HG02852 (cell line): ENCODE measurements around the gene ARHGEF16.

Experiments
- ATAC-seq: cut with Tn5 transposase; IDR thresholded peaks from one replicate; pipeline ENCODE4 v1.9.1; 2021; ENCODE audit warnings: mild to moderate bottlenecking, moderate library complexity; ENCODE audit not compliant: unreplicated experiment

The ARHGEF16 gene

DNA sequence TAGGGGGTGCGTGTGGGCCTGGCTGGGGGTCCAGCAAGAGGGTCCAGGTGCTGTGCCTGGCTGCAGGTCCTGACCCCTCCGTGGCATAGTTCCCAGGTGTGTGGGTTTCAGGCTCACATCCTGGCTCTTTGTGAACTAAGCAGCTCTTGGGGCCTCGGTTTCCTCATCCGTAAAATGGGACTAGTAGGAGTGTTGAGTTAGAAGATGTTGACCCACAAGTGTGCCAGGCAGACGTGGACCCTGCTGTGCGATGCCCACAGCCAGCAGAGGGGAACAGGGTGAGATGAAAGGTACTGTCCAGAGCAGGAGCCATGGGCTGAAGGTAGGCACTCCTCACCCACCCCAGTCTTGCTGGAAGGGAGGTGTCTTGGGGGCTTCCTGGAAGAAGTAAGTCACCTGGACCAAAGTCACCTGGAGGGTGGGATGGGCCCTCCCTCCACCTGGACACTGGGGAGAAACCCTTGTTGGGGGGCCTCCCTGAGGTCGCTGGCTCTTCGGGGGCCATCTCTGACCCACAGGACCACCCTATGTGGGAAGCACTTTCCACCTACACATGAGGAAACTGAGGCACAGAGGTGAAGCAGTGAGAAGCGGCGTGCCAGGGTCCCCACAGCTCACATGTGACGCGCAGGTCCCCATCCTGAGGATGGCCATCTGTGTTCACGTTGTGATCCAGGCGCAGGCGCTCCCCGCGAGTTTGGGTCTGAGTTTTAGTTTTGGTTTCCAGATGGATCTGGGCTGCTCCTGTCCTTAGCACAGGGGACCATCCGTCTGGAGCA lies 1.4 kb downstream of the ARHGEF16 start:
- ATAC-seq = no peak

DNA sequence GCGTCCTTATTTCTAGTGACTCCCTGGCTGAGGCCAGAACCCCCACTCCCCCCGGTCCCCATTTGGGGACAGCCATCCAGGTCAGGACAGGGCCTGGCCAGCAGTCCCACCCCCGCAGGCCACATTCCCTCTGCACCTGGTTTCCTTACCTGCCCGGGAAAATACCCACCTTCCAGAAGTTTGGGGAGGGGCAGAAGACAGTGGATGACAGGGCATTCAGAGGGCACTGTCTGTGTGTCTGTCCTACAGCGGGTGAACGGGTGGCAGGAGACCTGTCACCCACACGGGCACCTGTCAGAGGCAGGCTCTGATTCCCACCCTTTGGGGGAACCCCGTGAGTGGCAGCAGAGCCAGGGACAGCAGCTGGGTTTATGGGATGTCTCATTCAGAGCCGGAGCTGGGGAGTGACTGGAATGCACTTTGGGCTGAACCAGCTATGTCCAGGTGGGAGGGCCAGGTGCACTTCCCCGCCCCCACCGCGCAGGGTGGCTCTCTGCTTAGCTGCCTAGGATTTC lies 2.0 kb downstream of the ARHGEF16 start:
- no peak for ATAC-seq

DNA sequence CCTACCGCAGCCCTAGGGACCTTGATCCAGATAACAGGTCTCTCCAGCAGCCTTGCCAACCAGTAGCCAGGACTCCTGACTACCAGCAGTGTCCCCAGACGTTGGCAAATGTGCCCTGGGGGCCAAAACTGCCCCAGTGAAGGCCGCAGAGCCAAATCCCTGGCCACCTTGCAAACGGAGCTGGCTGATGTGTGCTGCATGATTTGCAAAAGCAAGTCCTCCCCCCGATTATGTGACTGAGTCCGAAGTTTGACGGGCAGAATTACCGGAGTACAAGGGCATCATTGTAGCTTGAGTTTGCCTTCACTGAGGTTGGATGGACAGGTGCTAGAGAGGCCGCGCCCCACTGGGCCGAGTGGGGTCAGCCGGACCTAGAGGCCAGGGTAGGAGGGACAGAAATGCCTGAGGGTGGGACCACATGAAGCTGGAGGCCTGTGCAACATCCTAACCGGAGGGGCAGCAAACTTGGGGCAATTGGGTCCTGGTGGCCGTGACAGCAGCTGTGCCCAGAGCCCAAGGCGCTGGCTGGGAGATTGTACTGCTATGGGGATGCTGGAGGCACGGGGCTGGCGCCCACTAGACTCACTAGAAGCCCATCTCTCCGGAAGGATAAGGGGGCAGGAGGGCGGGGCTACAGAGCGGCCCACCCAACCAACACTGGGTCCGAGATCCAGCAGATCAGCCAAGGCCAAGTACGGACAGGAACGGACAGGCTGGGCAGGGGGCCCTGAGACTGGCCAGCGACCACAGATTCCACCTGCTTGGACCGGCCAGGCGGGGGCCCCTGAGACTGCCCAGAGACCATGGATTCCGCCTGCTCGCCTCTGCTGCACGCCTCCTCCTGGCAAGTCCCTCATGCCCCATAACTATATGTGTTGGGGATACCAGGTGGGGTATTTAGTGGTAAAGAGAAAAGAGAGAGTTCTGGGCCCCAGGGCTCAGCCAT lies 2.8 kb downstream of the ARHGEF16 start:
- ATAC-seq = no peak

DNA sequence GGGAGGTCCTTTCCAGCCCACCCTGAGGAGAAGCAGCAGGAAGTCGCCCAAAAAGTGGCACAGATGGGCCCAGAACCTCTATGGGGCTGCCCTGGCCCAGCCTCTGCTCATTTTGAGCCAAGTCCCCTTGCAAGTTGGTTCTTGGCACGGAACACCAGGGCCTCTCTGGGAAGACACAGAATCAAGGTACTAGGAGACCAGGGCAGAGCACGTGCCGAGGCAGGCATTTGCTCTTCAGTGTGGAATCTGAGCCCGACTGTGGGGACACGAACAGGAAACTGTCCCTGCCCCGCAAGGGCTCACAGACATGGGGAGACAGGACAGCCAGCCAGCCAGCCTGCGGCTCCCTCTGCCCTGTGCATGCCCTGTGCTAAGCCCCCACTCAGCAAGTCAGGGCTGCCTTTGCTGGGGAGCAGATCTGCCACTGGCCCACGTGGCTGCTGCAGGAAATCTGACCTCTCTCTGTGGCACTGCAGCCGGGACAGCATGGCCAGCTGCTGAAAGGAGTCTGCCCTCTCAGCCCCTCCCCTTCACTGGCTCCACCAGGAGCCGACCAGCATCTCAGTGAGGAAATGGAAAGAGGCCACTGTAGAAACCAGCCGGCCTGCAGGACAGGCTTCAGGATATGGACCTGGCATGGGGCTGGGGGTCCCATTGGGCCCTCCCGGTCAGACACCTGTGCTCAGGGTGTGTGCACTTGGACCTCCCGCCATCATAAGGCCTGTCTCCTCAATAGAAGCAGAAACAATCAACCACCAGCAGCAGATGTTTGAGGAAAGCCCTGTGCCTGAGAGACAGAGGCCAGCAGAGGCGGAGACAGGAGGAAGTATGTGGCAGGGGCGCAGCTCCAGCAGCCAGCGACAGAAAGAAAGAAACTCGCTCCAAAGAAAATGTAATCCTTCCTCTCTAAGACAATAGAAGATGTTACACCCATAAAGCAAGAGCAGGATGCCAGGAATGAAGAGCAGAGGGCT lies 3.7 kb downstream of the ARHGEF16 start:
- ATAC-seq = no peak

DNA sequence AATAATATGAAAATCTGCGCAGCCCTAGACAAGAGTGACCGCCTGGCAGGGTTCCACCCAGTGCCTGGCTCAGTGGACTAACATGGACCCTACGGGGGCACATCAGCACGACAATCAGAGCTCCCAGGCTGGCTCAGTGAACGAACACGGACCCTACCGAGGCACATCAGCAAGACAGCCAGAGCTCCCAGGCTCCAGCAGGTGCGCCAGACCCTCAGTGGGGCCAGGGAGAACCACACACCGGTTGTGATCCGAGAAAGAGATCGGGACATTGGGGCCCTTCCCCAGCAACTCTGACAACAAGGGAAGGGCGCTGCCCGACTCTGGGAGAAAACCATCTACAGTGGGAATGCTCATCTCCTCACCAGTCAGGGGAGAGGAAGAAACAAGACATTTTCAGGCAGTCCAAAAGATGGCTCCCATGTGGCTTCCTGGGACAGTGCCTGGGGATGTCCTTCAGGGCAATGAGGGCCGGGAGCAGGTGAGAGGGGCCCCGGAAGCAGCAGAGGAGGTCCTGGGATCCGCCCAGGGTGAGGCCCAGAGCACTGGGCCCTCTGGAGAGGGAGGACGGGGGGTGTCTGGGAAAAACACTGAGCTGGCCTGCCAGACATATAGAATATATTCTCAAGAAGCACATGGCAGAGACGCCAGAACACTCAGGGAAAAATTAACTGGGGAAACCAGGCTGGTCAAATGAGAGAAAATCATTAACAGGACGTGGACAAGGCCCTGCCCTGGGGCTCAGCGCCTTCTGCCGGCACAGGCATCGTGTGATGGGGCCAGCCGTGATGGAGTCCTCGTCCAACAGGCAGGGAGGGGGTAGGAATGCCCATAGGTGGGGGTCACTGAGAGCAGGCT lies 4.8 kb downstream of the ARHGEF16 start:
- ATAC-seq = no peak

DNA sequence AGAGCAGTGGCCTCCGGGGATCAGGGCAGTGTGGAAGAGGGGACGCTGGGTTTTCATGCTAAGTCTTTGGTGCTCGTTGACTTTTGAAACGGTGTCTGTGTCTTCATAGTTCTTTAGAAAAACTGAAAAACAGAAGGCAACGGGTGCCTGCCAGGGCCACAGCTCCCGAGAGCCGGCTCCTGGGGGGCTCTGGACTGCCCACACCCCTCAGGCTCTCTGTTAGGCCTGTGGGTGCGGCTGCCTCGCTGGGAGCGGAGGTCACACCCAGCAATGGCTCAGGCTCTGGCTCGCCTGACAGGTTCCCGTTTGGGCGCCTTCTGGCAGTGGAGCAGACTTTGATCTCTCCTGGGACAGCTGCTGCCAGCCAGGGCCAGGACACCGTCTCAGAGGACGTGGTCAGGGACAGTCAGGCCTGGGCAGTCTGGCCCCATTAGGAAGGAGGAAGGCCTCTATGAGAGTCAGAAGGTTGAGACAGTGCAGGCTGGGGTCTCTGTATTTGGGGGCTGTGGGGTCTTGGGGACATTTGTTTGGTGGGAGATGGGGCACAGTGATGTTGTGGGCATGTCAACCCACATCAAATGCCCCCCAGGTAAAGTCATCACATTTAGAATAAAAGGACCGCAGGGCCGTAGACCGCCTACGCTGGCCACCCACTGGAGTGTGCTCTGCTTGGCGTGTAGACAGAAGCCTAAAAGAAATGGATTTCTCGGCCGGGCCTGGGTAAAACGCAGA lies 5.6 kb downstream of the ARHGEF16 start:
- no peak for ATAC-seq

DNA sequence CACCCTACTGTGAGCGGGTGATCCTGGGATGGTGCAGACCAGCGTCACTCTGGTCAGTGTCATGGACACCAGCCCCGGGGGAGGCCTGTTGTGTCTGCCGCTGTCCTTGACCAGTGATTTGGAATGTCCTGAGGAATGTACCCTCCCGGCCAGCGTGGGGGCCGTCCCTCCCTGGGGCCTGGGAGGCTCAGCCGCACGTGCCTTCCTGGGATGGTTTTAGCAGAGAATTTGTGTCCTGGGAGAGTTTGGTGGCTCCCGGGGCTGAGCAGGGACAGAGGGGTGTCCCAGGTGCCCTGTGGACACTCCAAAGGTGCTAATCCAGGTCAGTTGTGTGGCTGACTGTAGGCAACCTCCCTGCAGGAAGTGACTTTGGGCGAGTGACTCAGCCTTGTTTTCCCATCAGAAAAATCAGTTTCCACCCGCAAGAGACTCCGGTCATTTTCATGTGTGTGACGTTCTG lies 6.2 kb downstream of the ARHGEF16 start:
- ATAC-seq = no peak

DNA sequence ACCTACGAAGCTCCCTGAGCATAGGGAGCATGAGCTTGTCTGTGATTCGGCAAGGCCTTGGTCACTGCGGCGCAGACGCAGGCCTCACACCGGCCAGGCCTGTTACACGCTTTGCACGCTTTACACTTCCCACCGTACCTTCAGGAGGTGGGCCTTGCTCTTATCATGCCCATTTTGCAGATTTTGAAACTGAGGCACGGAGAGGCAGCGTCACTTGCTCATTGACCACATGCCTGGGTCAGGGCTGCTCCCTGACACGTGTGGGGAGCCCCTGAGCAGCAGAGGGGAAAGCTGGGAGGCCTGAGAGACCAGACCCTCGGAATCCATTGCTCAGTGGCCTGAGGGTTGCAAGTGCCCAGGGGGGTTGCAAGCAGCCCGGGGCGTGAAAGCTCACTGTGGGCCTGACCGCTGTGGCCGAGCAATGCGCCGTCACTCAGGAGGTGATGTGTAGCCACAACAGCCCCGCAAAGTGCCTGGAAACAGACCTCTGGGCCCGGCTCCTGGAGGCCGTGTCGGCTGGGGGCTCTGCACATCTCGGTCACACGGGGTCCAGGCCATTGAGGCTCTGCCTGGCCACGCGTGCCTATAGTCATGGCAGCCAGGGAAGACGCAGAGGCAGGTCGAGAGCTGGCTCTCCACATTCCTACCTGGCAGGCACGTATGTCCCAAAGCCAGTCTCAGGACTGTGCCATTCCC lies 6.9 kb downstream of the ARHGEF16 start:
- ATAC-seq = no peak

DNA sequence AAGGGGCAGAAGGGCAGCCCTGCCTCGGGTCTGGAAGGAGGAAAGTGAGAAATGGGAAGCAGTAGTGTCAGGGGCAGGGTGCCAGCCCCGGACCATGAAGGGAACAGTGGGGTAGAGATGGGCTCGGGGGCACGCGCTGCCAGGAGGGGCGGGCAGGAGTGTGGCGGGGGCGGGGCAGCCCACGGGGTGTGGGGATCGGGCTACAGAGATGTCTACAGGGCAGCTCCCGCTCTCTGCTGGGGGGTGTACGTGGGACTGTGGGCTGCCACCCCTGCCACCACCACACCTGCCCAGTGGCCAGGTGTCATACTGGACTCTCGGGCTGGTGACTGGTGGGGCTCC lies 7.4 kb downstream of the ARHGEF16 start:
- ATAC-seq = no peak

DNA sequence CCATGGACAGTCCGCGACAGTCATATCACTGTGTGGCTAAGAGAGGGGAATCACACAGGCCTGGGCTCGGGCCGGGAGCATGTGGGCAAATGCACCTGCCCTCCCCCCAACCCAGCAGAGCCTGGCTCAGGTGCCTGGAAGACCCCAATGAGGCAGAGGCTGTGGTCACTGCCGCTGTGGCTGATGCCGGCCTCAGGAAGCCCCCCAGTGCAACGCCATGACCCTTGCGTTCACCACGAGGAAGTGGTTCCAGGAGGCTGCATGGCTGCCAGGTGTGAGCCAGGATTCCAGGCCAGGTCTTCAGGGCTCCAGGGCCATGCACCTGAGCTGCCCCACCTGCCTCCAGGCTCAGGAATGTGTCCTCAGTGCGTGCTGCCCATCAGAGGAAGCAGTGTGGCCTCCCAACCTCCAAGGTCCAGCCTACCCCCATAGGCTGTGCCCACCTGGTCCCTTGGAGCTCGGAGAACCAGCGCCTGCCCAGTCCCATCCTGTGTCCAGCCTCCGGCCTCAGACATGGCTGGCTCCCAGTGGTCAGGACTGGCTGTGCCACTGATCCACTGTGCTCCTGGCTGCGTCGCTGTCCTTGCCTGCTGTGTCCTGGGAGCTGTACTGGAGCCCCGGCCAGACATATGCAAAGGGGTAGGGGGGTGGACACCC lies 8.0 kb downstream of the ARHGEF16 start:
- ATAC-seq = no peak

DNA sequence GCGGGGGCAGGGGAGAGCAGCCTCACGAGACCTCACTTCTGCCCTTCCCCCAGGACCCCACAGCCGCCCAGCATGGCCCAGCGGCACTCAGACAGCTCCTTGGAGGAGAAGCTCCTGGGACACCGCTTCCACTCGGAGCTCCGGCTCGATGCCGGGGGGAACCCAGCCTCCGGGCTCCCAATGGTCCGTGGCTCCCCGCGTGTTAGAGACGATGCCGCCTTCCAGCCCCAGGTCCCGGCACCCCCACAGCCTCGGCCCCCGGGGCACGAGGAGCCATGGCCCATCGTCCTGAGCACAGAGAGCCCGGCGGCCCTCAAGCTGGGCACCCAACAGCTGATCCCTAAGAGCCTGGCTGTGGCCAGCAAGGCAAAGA lies 8.5 kb downstream of the ARHGEF16 start:
- ATAC-seq = no peak

DNA sequence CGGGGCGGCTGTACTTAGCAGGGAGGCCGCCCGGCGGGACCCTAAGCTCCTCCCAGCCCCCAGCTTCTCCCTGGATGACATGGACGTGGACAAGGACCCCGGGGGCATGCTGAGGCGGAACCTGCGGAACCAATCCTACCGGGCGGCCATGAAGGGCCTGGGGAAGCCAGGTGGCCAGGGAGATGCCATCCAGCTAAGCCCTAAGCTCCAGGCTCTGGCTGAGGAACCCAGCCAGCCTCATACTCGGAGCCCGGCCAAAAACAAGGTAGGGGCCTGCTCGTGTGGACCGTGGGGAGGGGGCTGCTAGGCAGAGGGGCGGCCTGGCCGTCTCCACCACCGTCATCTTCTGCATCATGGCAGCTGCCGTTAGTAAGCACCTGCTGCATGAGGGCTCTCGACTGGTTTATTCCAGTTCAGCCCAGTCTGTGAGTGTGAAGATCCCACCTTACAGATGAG lies 9.0 kb downstream of the ARHGEF16 start:
- no peak for ATAC-seq

DNA sequence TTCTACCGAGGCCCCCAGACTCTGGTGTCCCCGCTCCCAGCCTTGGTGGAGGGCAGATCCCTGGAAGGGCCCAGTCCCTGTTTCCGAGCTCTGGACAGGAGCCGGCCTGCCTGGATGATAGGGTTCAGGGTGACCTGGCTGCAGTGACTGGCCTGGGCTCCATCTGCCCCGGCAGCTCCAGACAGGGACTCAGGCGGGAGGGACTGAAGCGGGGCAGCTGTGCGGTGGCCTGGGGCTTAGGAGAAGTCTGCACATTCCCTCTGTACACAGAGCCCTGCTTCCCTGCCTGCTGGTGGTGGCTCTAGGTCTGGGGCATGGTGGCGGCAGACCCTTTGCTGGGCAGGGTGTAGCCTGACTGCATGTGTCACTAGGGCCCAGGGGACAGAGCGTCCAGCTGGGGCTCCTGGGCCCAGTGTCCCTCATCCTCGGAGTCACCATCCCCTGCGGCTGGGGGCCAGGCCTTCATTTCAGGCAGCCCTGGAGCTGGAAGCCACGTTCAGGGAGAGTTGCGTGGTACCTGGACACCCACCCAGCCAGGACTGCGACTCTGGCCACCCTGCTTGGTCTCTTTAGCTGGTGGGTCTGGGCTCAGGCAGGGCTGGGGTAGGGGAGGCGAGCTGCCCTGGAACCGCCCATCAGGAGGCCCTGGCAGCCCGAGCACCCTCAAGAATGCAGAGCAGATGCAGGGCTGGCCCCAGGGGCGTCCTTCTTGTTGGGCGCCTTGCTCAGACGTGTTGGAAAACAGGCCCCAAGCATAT lies 9.6 kb downstream of the ARHGEF16 start:
- no peak for ATAC-seq

DNA sequence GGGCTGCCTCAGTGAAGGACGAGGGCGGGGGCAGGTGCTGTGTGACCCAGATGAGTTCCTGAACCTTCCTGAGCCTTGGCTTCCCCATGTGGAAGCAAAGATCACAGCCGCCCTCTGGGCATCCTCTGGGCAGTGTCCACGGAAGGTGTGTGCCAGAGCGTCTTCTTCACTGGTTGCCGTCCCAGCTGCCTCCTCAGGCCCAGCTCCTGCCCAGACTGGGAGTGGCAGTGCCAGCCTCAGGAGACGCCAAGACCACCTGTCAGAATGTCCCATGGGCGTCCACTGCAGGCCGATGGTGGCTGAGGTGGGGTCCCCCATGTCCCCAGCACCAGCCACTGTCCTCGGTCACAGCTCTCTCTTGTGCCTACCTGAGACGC lies 10.2 kb downstream of the ARHGEF16 start:
- ATAC-seq = no peak

DNA sequence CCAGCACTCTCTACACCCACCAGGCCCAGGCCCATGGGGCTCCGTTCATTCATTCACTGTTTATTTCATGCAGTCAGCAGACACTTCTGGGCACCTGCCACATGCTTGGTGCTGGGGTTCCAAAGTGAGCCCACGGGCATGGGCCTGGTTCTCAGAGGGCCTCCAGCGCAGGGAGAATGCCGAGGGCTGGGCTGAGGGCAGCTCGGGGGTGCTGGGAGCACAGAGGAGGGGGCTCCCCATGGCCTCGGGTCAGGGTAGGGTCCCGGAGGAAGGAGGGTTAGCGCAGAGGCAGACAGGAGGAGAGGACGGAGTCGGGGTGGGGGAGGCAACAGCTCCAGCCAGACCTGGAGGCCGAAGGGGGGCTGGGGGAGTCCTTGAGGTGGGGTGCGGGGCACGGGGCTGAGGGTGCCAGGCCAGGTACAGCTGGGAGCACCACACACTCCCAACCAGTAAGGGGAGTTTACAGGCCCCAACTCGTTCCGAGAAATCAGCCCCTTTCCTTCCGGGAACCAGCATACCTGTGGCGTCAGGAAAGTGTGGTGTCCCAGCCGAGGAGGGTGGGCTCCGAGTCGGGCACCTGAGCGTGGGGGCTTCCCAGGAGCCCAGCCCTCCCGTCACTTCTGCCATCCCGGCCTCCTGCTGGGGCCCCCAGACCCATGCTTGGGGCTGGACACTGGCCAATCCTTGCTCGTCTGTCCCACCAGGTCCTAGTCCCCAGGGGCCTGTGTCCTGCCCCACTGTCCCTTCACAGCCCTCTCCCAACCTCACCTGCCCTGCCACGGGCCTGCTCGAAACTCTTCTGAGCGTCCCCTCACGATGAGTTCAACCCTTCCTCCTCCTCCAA lies 10.8 kb downstream of the ARHGEF16 start:
- ATAC-seq = no peak

DNA sequence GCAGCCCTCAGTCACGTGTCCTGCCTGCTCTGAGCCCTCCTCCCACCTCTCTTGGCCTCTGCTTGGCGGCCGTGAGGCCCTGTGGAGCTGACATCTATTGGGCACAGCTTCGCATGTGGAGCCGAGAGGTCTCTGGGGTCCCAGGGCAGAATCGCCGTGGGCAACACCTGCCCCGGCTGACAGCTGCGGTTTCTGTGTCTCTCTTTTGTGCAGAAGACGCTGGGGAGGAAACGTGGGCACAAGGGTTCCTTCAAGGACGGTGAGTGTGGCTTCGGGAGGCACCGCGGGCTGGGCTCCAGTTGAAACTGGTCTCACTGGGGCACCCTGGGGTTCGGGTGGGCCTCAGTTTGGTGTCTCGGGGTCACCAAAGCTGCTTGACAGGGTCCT lies 11.5 kb downstream of the ARHGEF16 start:
- ATAC-seq = no peak
